ENCODE data around the gene RAB11FIP3. TPM values are rescaled to one million over a fixed set of nuclear protein-coding genes. Genes with fewer than 3 reads are reported as not detected.

RAB11FIP3 gene
- total and polyA plus RNA-seq, 9 of the 15 experiments (the other 6 are each of a cell fraction or from before 2014, with no cell fraction given) = 0.46 to 13.1 (median 4.3) TPM

- FAIRE-seq (no peak), DNase-seq (ENCODE audit: extremely low read depth in 1 of 4, low spot score in 3 of 4) (no peak), ATAC-seq (peak; percentile 14; the same call in 2 of the 3 replicates)
- no peaks in the 10 kb centered on the region for H3K9me1 ChIP-seq (ENCODE audit: control insufficient read depth, insufficient read depth, low read length)
- WGBS (ENCODE audit: insufficient coverage, low coverage, missing lambda C conversion rate) = 49% methylated on average over 22 of the region's 22 CpGs
- no peaks in the 10 kb centered on the region for H3K36me3 ChIP-seq (ENCODE audit: control insufficient read depth, insufficient read depth, low read length)
- in situ Hi-C loops (cut with MboI) = no loop called here
- no peak overlapping the region for H2AFZ ChIP-seq (ENCODE audit: low read depth, low read length)
- no peaks in the 10 kb centered on the region for H3K9me3 ChIP-seq (replicated peaks; ENCODE audit: control insufficient read depth, insufficient read depth, low read depth, low read length)
- H3K4me1 ChIP-seq (replicated peaks in 1 of 2; ENCODE audit: control insufficient read depth in 2 of 2, insufficient read depth in 2 of 2, low read length in 2 of 2) = peaks cover 0 to 29% of the 10 kb centered on the region in 2 experiments; a peak in 2 of 5 replicates
- H3K79me2 ChIP-seq (ENCODE audit: control insufficient read depth, insufficient read depth, low read length) = no peaks in the 10 kb centered on the region
- ChIA-PET POLR2A (interaction anchor here (0.9 to 1.4 kb wide), 2 partner anchors 10 to 17 kb away, joined by 3 to 9 read pairs; no protein-coding TSS in a partner anchor), CTCF (ENCODE audit: low intra/inter-chr PET ratio) (no interaction called here)
- H3K9ac ChIP-seq (ENCODE audit: insufficient read depth in 1 of 2, low read depth in 2 of 2, low read length in 2 of 2) = no peak overlapping the region
- no peak overlapping the region for H3K4me2 ChIP-seq (ENCODE audit: insufficient read depth, low read length)
- H3K27ac ChIP-seq (ENCODE audit: extremely low read depth, low read depth, low read length) = no peak overlapping the region
- BruUV-seq (replicated peaks) = no TSS peak
- no peaks in the 10 kb centered on the region for H3K27me3 ChIP-seq (ENCODE audit: control insufficient read depth in 2 of 2, insufficient read depth in 2 of 2, low read length in 2 of 2)
- no peak overlapping the region for H3K4me3 ChIP-seq
- H4K20me1 ChIP-seq (replicated peaks; ENCODE audit: control insufficient read depth, insufficient read depth, low read length) = no peaks in the 10 kb centered on the region; the same call in 1 of the 2 replicates
- intact Hi-C loops (cut with micrococcal nuclease) = no loop called here
- TF ChIP-seq EP400 (IDR thresholded peaks at IDR 0.05) (no peak), MGA (IDR thresholded peaks at IDR 0.05) (0 out of 2 replicates have a peak, but pooled peaks have one; percentile 26), CBX8 (IDR thresholded peaks at IDR 0.05; ENCODE audit: borderline replicate concordance, extremely low read depth, low read depth, low read length, poor library complexity, severe bottlenecking) (no peak), MAX (CRISPR knock-in tag; IDR thresholded peaks at IDR 0.05) (peak; percentile 70), ZBTB33 (CRISPR knock-in tag; IDR thresholded peaks at IDR 0.05) (peak; percentile 85)
These were observed 76.9 kb downstream of the RAB11FIP3 start for GRCh38 chr16:502179-502943.

All from K562 (cell line).